22Rv1 (cell line): ENCODE results near the gene HIPK2.

Experiments used
- H3K27ac ChIP-seq: fragments of 450-650 bp; 2 replicates; pipeline ENCODE4 v1.5.1; 2017
- CTCF ChIP-seq: fragments of 450-650 bp; IDR thresholded peaks from 2 replicates; pipeline ENCODE4 v1.5.1; 2017; ENCODE audit warnings: mild to moderate bottlenecking
- ZFX ChIP-seq: fragments of 450-650 bp; IDR thresholded peaks from 2 replicates; pipeline ENCODE4 v1.6.1; 2017; ENCODE audit warnings: antibody characterized with exemption, borderline replicate concordance

The HIPK2 gene

DNA sequence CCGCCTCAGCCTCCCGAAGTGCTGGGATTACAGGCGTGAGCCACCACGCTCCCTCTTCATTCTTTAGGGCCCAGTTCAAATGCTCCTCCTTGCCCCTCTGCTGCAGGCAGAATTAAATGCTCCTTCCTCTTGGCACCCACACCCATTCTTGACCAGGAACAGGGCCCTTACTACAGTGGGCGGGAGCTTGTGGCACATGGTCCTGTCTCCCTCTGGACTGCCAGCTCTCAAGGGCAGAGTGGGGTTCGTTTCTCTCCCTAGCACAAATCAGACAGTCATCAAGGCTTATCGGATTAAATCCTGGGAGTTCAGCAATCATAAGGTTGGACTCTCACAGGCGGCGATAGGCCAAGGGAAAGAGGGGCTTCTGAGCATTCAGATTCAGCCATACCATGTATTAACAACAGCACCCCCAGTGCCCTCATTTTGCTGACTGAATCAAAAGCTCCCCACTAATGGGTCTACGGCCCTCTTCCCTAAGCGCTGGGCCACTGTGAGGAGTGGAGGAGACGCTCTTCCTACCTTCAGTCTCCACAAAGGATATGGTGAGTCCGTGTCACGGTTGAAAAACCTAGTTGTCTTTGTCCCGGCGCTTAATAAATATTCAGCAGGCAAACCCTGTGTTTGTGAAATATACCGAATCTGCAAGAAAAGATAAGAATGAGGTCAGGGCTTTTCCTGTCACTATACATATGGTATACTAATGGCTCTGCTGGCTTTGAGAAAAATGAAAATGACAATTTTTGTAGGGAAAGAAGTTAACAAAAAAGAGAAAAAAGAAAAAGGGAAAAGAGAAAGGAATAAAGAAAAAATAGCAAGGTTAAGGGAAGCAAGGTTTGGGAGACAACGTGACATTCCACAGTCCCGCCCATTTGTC is 146.9 kb downstream of the HIPK2 start:
- no peak for TF ChIP-seq ZFX
- no peak for TF ChIP-seq CTCF

DNA sequence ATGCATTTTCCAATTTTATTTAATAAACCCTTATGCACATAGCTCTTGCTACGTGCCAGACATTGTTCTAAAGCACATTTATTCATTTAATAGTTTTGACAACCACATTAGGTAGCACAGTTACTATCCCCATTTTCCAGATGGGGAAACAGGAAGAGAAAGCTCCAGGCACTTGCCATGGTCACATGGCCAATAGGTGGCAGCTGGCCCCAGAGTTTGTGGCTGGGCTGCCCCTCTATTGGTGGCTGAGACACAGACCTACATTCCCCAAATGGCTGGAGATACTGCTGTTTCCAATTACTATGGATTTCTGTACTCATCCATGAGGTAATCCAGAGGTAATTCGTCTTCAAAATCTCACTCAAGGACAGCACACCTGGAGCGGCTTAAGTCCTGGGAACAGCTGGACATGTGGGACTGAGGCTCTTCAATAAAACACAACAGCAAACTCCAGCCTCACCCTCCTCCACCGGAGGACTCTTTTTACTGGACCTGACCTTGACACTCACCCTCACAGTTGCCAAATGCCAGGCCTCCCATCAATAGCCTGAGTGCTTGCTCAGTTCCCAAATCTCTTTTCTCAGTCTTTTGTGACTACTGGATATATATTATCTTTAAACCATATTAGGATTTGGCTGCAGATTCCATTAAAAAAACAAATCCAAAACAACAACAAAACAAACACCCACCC is 148.3 kb downstream of the HIPK2 start:
- H3K27ac ChIP-seq: no peak overlapping the region
- TF ChIP-seq CTCF (no peak; the same call in 1 of the 2 replicates), ZFX (no peak)

More for the DNA sequence above, 146.9 kb downstream of the HIPK2 start:
- no peak overlapping the region for H3K27ac ChIP-seq

DNA sequence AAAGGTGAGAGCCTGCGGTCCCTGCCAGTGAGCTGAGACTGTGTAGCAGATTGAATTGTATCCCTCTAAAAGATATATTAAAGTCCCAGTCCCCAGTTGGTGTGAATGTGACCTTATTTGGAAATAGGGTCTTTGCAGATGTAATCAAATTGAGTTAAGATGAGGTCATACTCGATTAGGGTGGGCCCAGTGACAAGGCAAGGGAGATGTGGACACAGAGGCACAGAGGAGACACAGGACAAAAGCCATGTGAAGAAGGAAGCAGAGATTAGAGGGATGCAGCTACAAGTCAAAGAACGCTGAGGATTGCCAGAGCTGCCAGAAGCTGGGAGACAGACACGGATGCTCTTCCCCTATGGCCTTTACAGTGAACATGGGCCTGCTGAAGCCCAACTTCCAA is 150.0 kb downstream of the HIPK2 start:
- no peak overlapping the region for H3K27ac ChIP-seq
- TF ChIP-seq ZFX (no peak), CTCF (no peak)

- H3K27ac ChIP-seq: no peak overlapping the region
- TF ChIP-seq ZFX: no peak
- no peak for TF ChIP-seq CTCF
Observed at GRCh38 chr7:139626817-139627216, 151.0 kb downstream of the HIPK2 start.

GRCh38 chr7:139623518-139623917 is 154.3 kb downstream of the HIPK2 start:
- no peak overlapping the region for H3K27ac ChIP-seq
- TF ChIP-seq ZFX: no peak
- TF ChIP-seq CTCF: no peak

DNA sequence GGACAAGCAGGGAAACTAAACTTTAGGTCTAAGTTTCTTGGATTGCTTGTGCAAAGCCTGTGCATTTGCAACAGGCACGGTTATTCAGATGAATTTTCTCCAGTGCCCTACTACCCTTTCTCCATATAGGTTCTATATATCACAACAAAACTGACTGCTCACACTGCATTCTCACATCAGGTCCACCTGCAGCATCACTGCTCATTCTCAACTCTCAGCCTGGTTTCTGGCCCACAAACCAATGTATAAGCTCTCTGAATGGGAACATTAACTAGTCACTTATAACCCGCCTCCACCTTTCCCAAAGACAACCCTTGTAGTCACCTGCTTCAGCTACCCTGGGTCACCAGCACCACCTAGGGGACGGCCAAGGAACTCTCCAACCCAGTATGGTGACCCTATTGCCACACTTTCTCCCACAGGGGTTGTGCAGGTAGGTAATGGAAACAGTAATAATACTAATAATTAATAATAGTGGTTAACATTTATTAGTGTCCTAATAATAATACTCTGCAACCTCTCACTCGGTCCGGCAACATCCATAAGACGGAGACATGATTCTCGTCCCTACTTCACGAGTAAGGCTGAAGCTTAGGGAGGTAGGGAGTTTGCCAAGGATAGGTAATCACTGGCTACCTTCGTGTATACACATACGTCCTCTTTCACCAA is 157.0 kb downstream of the HIPK2 start:
- TF ChIP-seq CTCF (peak; percentile 97), ZFX (no peak)
- H3K27ac ChIP-seq: no peak overlapping the region
